ENCODE results near the gene FAM193B.

DNA sequence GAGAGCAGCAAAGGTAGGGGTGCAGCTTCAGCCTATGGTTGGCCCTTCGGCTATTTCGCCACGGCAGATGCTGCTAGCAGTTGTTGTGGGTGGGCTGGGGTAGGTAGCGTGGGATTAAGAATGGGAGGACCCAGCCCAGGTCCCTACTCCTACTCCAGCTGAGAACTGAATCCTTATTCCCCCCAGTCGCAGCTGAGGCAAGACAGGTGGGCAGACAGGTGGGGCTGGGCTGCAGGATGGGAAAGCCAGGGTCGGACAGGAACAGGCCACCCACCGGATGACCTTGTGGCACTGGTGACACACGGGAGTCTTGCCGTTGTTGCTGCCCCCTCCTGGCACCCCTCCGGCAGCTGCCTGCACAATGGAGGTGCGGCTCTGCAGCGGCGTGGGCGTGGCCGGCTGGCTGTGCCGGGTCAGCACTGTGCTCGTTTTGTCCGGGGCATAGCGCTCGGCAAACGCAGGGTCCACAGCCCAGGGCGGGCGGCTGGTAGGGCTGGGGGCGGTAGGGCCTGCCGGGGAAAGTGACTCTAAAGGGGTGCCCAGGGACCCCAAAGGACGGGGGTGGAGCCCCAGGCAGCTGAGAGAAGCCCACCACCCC, 65.1 kb downstream of the FAM193B start:
- no peak for TF ChIP-seq ZNF274 (IDR thresholded peaks at IDR 0.05; ENCODE audit: low read depth, low read length)
- TF ChIP-seq SUZ12 (IDR thresholded peaks at IDR 0.05; ENCODE audit: extremely low read depth, insufficient read depth, insufficient read length) = no peak

All from NT2/D1 (cell line).